Anterior cingulate cortex (tissue), 58 donors: ENCODE measurements around the gene POP4.

Source experiments
- DNase-seq, 58 donors: peaks; one replicate each; lab custom pipeline; 2025; lab: John Stamatoyannopoulos, UW

Gene POP4

GRCh38 chr19:29655648-29656335 is 49.7 kb downstream of the POP4 start:
- DNase-seq: no peak

DNA sequence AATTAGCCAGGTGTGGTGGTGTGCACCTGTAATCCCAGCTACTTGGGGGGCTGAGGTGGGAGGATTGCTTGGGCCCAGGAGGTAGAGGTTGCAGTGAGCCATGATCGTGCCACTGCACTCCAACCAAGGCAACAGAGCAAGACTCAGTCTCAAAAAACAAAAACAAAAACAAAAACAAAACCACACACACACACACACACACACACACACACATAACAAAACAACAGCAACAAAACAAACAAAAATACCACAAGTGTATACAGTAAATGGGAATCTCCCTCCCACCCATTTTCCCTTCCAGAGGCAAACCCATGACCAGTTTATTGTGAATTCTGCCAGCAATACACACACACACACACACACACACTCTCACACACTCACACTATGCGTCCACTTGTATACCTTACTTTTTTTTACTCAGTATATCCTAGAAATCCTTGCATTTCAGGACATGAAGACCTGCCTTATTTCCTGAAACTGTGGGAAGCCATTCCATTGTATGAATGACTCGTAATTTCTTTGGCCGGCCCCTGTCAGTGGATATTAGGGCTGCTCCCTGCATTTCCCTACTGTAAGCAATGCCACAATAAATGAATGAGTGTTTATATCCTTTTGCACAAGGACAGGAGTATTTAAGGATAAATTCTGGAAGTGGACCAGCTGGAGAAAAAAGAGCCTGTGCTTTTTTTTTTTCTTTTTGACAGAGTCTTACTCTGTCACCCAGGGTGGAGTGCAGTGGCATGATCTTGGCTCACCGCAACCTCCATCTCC is 52.3 kb downstream of the POP4 start:
- DNase-seq: no peak

- no peak for DNase-seq
Observed at GRCh38 chr19:29660835-29661234, 54.8 kb downstream of the POP4 start.

DNA sequence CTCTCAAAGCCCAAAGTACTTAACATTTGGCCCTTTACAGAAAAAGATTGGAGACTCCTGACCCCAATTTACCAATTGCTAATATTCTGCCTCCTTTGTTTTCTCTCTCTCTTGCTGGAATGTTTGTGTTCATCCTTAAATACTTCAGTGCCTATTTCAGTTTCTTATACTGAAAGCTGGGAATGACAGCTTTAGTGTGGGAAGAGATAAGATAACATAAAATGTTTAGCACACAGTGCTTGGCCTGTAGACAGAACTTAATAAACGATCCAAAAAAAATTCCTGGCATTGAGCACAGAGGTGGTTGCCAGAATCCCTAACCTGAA is 56.2 kb downstream of the POP4 start:
- DNase-seq: no peak

DNA sequence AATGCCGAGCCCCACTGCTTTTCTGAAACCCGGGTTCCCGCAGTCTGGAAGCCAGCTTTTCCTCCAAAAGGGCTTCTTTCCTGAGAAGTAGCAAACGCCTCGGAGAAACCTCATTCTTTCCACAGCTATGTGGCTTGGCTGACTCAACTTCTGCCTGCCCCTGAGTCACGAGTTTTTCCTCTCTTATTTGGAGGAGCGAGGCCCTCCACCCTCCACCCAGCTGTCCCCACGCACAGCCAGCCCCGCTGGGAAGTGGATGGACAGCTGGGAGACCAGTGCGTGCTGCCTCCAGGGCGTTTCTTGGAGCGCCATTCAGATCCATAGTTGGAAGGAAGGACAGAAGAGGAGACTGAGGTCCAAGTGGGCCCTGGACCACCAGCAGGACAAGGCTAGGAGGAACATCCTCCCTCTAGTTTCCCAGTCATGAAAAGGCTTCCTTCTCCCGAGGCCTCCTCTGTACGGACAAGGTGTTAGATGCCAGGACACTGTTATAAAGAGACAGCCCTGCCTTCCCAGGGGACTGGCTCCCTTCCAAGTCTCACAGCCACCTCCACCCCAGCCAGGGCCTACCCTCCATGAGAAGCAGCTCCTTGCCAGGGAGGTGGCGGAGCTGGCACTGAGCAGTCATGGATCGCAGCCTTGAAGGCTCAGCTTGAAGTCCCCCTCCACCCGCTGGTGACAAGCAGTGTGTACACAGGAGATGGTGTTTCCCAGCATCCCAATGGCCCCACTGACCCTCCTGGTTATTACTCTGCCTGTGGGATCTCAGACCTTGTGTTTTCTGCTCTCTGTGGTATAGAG is 56.7 kb downstream of the POP4 start:
- DNase-seq: peak in 14 of 58 donors; percentile 19 to 79 (median 40)

- no peak for DNase-seq
Observed at GRCh38 chr19:29663861-29664752, 58.0 kb downstream of the POP4 start.

DNA sequence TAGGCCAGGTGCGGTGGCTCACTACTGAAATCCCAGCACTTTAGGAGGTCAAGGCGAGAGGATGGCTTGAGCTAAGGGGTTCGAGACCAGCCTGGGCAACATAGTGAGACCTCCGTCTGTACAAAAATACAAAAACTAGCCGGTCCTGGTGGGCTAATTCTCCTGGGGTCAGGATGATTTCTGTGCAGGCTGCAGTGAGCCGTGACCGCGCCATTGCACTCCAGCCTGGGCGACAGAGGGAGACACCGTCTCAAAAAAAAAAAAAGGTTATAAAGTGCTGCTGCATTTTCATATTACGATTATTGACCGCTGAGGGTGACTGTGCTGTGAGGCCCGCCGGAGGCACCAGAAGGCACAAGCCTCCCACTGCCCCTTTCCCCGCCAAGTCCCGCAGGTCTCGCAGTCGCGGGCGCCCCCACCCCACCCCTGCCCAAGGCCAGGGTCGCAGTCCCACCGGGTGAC is 58.7 kb downstream of the POP4 start:
- DNase-seq: no peak

GRCh38 chr19:29665215-29665825 is 59.2 kb downstream of the POP4 start, which contains the start of gene PLEKHF1:
Gene PLEKHF1, plus strand, starts transcription at chr19:29665461. Its CDS starts 8,379 bp downstream, at chr19:29673840.
- peak in 54 of 58 donors; percentile 51 to 91 (median 80) for DNase-seq

GRCh38 chr19:29665826-29666577 is 59.9 kb downstream of the POP4 start:
- DNase-seq: peak in 1 of 58 donors; percentile 28
